Ascending aorta (tissue), 2 donors: ENCODE results near the gene TANC1. TPM values are rescaled to one million over a fixed set of nuclear protein-coding genes. Genes with fewer than 3 reads are reported as not detected.
A peak's percentile ranks its signal among the peaks of the same experiment; 100 is the strongest.

ENCODE experiments used
- DNase-seq, 2 donors: peaks; one replicate each; pipeline ENCODE4 v3.0.0-alpha.2; 2019; ENCODE audit warnings: low spot score in 2 of 2
- H3K27ac ChIP-seq, 2 donors: fragments of 200-600 bp; sonication (generic); one replicate each; pipeline ENCODE4 v1.5.1; 2016 to 2017; ENCODE audit warnings: mild to moderate bottlenecking in 1 of 2
- H3K27me3 ChIP-seq: fragments of 200-600 bp; sonication (generic); one replicate; pipeline ENCODE4 v1.5.1; 2017
- H3K36me3 ChIP-seq, 2 donors: fragments of 200-600 bp; sonication (generic); one replicate each; pipeline ENCODE4 v1.5.1; 2016
- H3K4me1 ChIP-seq, 2 donors: fragments of 200-600 bp; sonication (generic); one replicate each; pipeline ENCODE4 v1.5.1; 2016 to 2017; ENCODE audit warnings: mild to moderate bottlenecking in 1 of 2
- H3K4me3 ChIP-seq, 2 donors: fragments of 200-600 bp; sonication (generic); one replicate each; pipeline ENCODE4 v1.5.1; 2016 to 2017; ENCODE audit warnings: mild to moderate bottlenecking in 1 of 2
- H3K9me3 ChIP-seq, 2 donors: fragments of 200-600 bp; sonication (generic); one replicate each; pipeline ENCODE4 v1.5.1; 2016
- intact Hi-C: fragments of 100-400 bp; cut with DNase I; formaldehyde crosslinking; loops from one replicate; pipeline ENCODE4 v1.15.1; 2023
- total RNA-seq: library from RNA; depleted of rRNA; stranded (reverse); fragments of >200 nt; gene quantifications from one replicate; pipeline ENCODE4 v1.1.0, GENCODE V29; 2016
- TF ChIP-seq, protein P1 (sequence below), 3 experiments: fragments of 200-600 bp in 2 of 3; fragments of 450-650 bp in 1 of 3; sonication (generic) in 2 of 3; IDR thresholded peaks; one replicate each; pipeline ENCODE4 v1.5.1; 2016 to 2019; ENCODE audit warnings: antibody characterized with exemption in 3 of 3, mild to moderate bottlenecking in 1 of 3, moderate library complexity in 1 of 3

The TANC1 gene
- total RNA-seq, 1 donor from 2014 or later, result 45.4 TPM

DNA sequence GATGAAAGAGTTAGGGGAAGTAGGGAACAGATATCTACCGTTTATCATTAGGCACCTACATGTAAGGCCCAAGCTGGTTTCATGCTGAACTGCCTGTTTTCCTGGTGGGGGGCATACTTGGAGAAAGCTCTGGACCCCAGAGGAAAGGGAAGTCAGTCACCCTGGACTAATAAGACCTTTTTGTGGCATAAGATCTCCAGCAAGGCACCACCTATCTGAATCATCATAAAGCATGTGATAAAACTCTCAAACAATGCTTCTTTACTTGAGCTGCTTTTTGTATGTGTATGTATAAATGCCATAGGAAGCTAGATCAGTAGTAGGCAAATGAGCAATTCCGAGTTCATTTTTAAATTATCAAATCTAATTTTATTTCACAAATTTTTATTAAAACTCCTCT, 104.8 kb downstream of the TANC1 start:
- H3K36me3 ChIP-seq, result no peaks in the 10 kb centered on the region
- no peaks in the 10 kb centered on the region for H3K9me3 ChIP-seq
- DNase-seq, result no peak
- no peak overlapping the region for H3K4me3 ChIP-seq
- no peaks in the 10 kb centered on the region for H3K27me3 ChIP-seq
- TF ChIP-seq, protein P1, sequence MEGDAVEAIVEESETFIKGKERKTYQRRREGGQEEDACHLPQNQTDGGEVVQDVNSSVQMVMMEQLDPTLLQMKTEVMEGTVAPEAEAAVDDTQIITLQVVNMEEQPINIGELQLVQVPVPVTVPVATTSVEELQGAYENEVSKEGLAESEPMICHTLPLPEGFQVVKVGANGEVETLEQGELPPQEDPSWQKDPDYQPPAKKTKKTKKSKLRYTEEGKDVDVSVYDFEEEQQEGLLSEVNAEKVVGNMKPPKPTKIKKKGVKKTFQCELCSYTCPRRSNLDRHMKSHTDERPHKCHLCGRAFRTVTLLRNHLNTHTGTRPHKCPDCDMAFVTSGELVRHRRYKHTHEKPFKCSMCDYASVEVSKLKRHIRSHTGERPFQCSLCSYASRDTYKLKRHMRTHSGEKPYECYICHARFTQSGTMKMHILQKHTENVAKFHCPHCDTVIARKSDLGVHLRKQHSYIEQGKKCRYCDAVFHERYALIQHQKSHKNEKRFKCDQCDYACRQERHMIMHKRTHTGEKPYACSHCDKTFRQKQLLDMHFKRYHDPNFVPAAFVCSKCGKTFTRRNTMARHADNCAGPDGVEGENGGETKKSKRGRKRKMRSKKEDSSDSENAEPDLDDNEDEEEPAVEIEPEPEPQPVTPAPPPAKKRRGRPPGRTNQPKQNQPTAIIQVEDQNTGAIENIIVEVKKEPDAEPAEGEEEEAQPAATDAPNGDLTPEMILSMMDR (IDR thresholded peaks at IDR 0.05), result no peak
- peaks cover 0 to 15% of the 10 kb centered on the region in 2 donors for H3K4me1 ChIP-seq
- intact Hi-C loops, result no loop called here
- H3K27ac ChIP-seq, result peak overlapping the region in 1 of 2 donors; percentile 59

DNA sequence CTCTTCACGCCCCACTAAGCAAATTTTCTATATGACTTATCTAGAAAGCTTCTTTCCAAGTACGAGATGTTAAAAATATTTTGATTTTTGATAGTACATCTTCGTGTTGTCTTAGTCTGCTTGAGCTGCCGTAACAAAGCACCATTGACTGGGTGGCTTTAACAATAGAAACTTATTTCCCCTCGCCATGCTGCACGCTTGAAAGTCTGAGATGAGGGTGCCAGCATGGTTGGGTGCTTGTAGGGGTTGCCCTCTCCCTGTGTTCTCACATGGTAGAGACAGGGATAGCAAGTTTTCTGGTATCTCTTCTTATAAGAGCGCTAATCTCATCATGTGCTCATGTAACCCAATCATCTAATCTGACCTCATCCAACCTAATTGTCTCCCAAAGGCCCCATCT, 106.2 kb downstream of the TANC1 start:
- no peak overlapping the region for H3K4me3 ChIP-seq
- H3K36me3 ChIP-seq, result no peaks in the 10 kb centered on the region
- TF ChIP-seq, protein P1 (IDR thresholded peaks at IDR 0.05), result no peak
- no peaks in the 10 kb centered on the region for H3K9me3 ChIP-seq
- no peak overlapping the region for H3K27ac ChIP-seq
- H3K27me3 ChIP-seq, result no peaks in the 10 kb centered on the region
- peaks cover 0 to 8% of the 10 kb centered on the region in 2 donors for H3K4me1 ChIP-seq
- DNase-seq, result no peak
- intact Hi-C loops, result no loop called here

DNA sequence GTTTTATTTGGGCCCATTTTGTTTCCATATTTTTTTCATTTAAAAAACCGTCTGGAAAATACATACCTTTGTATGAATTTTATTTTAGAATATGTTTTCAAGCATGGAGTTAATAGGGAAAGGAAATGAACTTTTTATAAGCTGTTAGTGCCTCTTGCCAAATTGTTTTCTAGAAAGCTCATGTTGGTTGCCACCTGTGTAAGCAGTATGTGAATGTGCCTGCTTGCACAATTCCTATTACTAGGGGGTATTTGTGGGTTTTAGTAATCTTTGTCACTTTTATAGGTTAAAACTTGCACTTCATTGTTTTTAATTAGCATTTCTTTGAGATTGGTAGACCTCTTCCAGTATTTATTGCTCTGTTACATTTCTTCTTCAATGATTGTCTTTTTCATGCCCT, 107.3 kb downstream of the TANC1 start:
- H3K27ac ChIP-seq, result no peak overlapping the region
- H3K27me3 ChIP-seq, result no peaks in the 10 kb centered on the region
- H3K9me3 ChIP-seq, result no peaks in the 10 kb centered on the region
- H3K36me3 ChIP-seq, result no peaks in the 10 kb centered on the region
- no peak overlapping the region for H3K4me3 ChIP-seq
- intact Hi-C loops, result no loop called here
- peaks cover 0 to 6% of the 10 kb centered on the region in 2 donors for H3K4me1 ChIP-seq
- TF ChIP-seq, protein P1 (IDR thresholded peaks at IDR 0.05), result no peak
- DNase-seq, result no peak

DNA sequence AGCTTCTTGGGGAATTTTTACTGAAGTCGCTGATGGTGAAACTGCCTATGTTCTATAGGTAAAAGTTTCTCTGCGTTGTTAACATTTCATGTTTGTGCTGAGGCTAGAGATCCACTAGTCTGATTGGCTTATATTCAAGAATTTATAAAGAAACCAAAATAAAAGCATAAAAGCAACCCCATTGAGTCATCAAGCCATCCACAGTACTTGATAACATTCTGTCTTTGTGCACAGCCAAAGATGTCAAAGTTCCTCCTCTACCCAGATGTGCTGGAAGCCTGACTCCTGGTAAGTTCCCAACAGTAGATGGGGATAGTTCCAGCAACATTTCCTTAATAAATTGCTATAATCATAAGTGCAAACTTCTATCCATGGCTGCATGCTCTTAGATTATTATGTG, 107.8 kb downstream of the TANC1 start:
- no peaks in the 10 kb centered on the region for H3K36me3 ChIP-seq
- no peak overlapping the region for H3K27ac ChIP-seq
- H3K9me3 ChIP-seq, result no peaks in the 10 kb centered on the region
- peaks cover 0 to 8% of the 10 kb centered on the region in 2 donors for H3K4me1 ChIP-seq
- no peak overlapping the region for H3K4me3 ChIP-seq
- no peaks in the 10 kb centered on the region for H3K27me3 ChIP-seq
- DNase-seq, result no peak
- intact Hi-C loops, result no loop called here
- TF ChIP-seq, protein P1 (IDR thresholded peaks at IDR 0.05), result no peak

DNA sequence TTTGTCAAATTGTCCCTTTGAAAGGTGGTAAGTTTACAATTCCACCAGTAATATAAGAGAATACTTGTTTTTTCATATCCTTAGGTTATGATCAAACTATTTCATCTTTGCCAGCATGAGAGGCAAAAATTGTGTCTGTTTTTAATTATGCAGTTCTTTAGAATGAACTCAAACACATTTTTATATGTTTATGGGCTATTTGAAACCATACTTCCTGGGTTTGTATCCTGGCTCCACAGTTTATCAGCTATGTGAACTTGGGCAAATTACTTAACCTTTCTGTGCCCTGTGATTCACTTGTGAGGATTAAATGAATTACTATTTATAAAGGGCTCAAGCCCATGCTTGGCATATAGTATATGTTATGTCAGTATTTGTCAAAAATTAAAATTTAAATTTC, 109.4 kb downstream of the TANC1 start:
- DNase-seq, result no peak
- Histone ChIP-seq H3K4me1 (peaks cover 0 to 7% of the 10 kb centered on the region in 2 donors), H3K36me3 (no peaks in the 10 kb centered on the region), H3K27ac (no peak overlapping the region), H3K9me3 (no peaks in the 10 kb centered on the region), H3K4me3 (no peak overlapping the region), H3K27me3 (no peaks in the 10 kb centered on the region)
- TF ChIP-seq, protein P1 (IDR thresholded peaks at IDR 0.05), result no peak
- intact Hi-C loops, result no loop called here

DNA sequence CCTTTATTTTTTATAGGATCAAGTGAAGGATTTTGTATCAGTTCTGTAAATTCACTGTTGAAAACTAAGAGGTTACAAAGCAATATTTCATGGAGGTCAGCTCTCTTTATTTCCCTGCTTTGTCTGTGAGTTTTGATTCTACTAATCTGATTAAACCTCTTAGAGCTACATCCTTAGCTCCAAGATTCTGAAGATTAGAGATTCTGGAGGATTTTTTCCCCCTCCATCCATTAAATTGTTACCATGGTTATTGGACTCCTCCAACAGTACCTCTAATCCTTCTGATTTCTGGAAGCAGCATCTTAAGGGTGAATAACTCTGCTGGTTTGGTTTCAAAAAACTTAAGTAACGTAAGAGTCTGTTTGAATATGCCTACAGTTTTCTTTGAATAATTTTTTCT, 110.0 kb downstream of the TANC1 start:
- no peaks in the 10 kb centered on the region for H3K36me3 ChIP-seq
- intact Hi-C loops, result no loop called here
- H3K27ac ChIP-seq, result no peak overlapping the region
- no peaks in the 10 kb centered on the region for H3K27me3 ChIP-seq
- peaks cover 0 to 12% of the 10 kb centered on the region in 2 donors for H3K4me1 ChIP-seq
- no peak overlapping the region for H3K4me3 ChIP-seq
- no peak for DNase-seq
- TF ChIP-seq, protein P1 (IDR thresholded peaks at IDR 0.05), result no peak
- no peaks in the 10 kb centered on the region for H3K9me3 ChIP-seq
